A549 treated with AZD9567 at 1 μM for 4 hours (cell line): ENCODE results near the gene XIRP2. TPM values are rescaled to one million over a fixed set of nuclear protein-coding genes. Genes with fewer than 3 reads are reported as not detected.

ENCODE experiments used
- total RNA-seq: library from RNA; stranded (reverse); fragments of 200-300 nt; extraction: Qiagen RNA extraction; gene quantifications from 5 replicates; pipeline ENCODE4 v1.2.3, GENCODE V29; 2022; ENCODE audit not compliant: insufficient read depth

Gene XIRP2
- total RNA-seq: not detected in 5 replicates

GRCh38 chr2:166888180-166888579, at the start of gene XIRP2:
XIRP2 (plus strand) TSS chr2:166888480; CDS start chr2:166903483, 15,003 bp downstream.

GRCh38 chr2:167292430-167293171, 404.3 kb downstream of the XIRP2 start, which contains the start of gene B3GALT1:
B3GALT1 (plus strand) TSS chr2:167293001.

